Neural cell (in vitro differentiated cells): ENCODE results near the gene UBAP2L. TPM values are rescaled to one million over a fixed set of nuclear protein-coding genes. Genes with fewer than 3 reads are reported as not detected.

Source experiments
- H2AFZ ChIP-seq: fragments of 200-600, 300-800 bp; sonication (generic), shearing (Covaris generic); 2 replicates; pipeline ENCODE4 v1.6.0; 2014; ENCODE audit warnings: low read depth, mild to moderate bottlenecking, antibody characterized with exemption, low read length, moderate library complexity
- H3F3A ChIP-seq: fragments of 200-600 bp; shearing (Covaris generic); 2 replicates; pipeline ENCODE4 v1.6.1; 2016; ENCODE audit warnings: mild to moderate bottlenecking, moderate library complexity, mixed read lengths, antibody characterized with exemption, low read length; ENCODE audit not compliant: insufficient read depth, poor library complexity, severe bottlenecking
- H3K27ac ChIP-seq: fragments of 200-600, 300-800 bp; sonication (generic), shearing (Covaris generic); 2 replicates; pipeline ENCODE4 v1.5.1; 2014; ENCODE audit warnings: mild to moderate bottlenecking, low read length, moderate library complexity
- H3K27me3 ChIP-seq: fragments of 300-800, 200-600 bp; sonication (generic), shearing (Covaris generic); 2 replicates; pipeline ENCODE4 v1.6.0; 2014; ENCODE audit warnings: mild to moderate bottlenecking, low read depth, low read length, moderate library complexity; ENCODE audit not compliant: insufficient read depth
- H3K36me3 ChIP-seq: fragments of 300-800, 200-600 bp; sonication (generic), shearing (Covaris generic); 2 replicates; pipeline ENCODE4 v1.5.1; 2014; ENCODE audit warnings: mild to moderate bottlenecking, antibody characterized with exemption, low read length, moderate library complexity; ENCODE audit not compliant: insufficient read depth
- H3K4me2 ChIP-seq: fragments of 300-800, 200-600 bp; sonication (generic), shearing (Covaris generic); 2 replicates; pipeline ENCODE4 v1.6.0; 2014; ENCODE audit warnings: mild to moderate bottlenecking, low read length
- H3K4me3 ChIP-seq: fragments of 300-800, 200-600 bp; sonication (generic), shearing (Covaris generic); 2 replicates; pipeline ENCODE4 v1.5.1; 2014; ENCODE audit warnings: mild to moderate bottlenecking, low read length, moderate library complexity
- H3K79me2 ChIP-seq: fragments of 200-600 bp; shearing (Covaris generic); replicated peaks from 2 replicates; pipeline ENCODE4 v1.6.0; 2014; ENCODE audit warnings: mild to moderate bottlenecking, low read length, moderate library complexity; ENCODE audit not compliant: insufficient read depth
- H3K9ac ChIP-seq: fragments of 300-800, 200-600 bp; sonication (generic), shearing (Covaris generic); 2 replicates; pipeline ENCODE4 v1.6.1; 2016; ENCODE audit warnings: mild to moderate bottlenecking, low read length, mixed read lengths
- H3K9me2 ChIP-seq: fragments of 200-600 bp; shearing (Covaris generic); 2 replicates; pipeline ENCODE4 v1.6.1; 2016; ENCODE audit warnings: mild to moderate bottlenecking, low read length, mixed read lengths; ENCODE audit not compliant: insufficient read depth
- H3K9me3 ChIP-seq: fragments of 200-600, 300-800 bp; sonication (generic), shearing (Covaris generic); 2 replicates; pipeline ENCODE4 v1.6.1; 2016; ENCODE audit warnings: mild to moderate bottlenecking, mixed run types, low read length, moderate library complexity, mixed read lengths
- H4K20me1 ChIP-seq: fragments of 200-600 bp; shearing (Covaris generic); 2 replicates; pipeline ENCODE4 v1.6.1; 2016; ENCODE audit warnings: mild to moderate bottlenecking, mixed run types; ENCODE audit not compliant: insufficient read depth
- EP300 ChIP-seq: fragments of 450-650 bp; conservative IDR thresholded peaks from 2 replicates; pipeline ENCODE4 v1.6.1; 2014; ENCODE audit warnings: antibody characterized with exemption, mild to moderate bottlenecking, moderate library complexity; ENCODE audit not compliant: poor library complexity, severe bottlenecking
- EZH2 ChIP-seq: fragments of 200-600, 300-800 bp; shearing (Covaris generic), sonication (generic); IDR thresholded peaks from 2 replicates; pipeline ENCODE4 v1.6.1; 2014; ENCODE audit warnings: antibody characterized with exemption, low read length, borderline replicate concordance, mild to moderate bottlenecking; ENCODE audit not compliant: insufficient read depth, poor library complexity, severe bottlenecking
- MXI1 ChIP-seq: fragments of 450-650 bp; conservative IDR thresholded peaks from 2 replicates; pipeline ENCODE4 v1.6.1; 2014; ENCODE audit warnings: antibody characterized with exemption, mild to moderate bottlenecking; ENCODE audit not compliant: poor library complexity, severe bottlenecking
- POLR2AphosphoS5 ChIP-seq: IDR thresholded peaks from 2 replicates; pipeline ENCODE4 v1.6.1; 2012
- RAD21 ChIP-seq: fragments of 450-650 bp; conservative IDR thresholded peaks from 2 replicates; pipeline ENCODE4 v1.6.1; 2014; ENCODE audit warnings: antibody characterized with exemption, mild to moderate bottlenecking, moderate library complexity
- SMC3 ChIP-seq: fragments of 450-650 bp; conservative IDR thresholded peaks from 2 replicates; pipeline ENCODE4 v1.6.1; 2014; ENCODE audit warnings: antibody characterized with exemption, mild to moderate bottlenecking, moderate library complexity; ENCODE audit not compliant: poor library complexity
- TAF1 ChIP-seq: IDR thresholded peaks from 2 replicates; pipeline ENCODE4 v1.6.1; 2012; ENCODE audit warnings: low read depth
- polyA plus RNA-seq: library from polyadenylated mRNA; depleted of rRNA; stranded (reverse); fragments of >200 nt; gene quantifications from 2 replicates; pipeline ENCODE4 v1.2.3, GENCODE V29; 2014
- TF ChIP-seq, protein P1 (sequence below): IDR thresholded peaks from 2 replicates; pipeline ENCODE4 v1.6.1; 2012; ENCODE audit warnings: borderline replicate concordance
- TF ChIP-seq, protein P2 (sequence below): fragments of 450-650 bp; IDR thresholded peaks from 2 replicates; pipeline ENCODE4 v1.5.1; 2014; ENCODE audit warnings: antibody characterized with exemption, mild to moderate bottlenecking, moderate library complexity; ENCODE audit not compliant: poor library complexity, severe bottlenecking

UBAP2L gene
- polyA plus RNA-seq, 1 donor from 2014 or later: 44.7 TPM

DNA sequence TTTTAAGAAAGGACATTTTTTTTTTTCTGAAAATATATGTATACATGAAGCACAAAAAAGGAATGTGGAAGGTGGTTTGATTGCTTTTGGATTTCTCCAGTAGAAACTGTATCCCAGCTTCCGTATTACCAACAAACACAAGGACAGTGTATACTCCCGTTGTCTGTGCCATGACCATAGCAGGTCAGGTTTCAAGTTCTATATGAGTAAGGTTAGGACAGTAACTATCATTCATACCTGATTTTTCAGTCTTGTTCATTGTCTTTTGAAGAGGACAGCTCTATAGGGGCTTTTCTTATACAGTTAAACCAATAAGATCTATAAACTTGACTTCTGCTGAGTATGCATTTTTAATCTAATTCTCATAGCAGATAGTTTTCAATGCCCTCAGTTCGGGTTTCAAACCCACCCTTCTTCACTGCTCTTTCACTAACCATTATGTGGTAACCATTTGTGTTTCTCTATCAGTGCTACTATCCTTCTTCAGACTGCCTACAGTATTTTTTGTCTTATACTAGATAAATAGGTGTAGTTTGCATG lies 19.6 kb downstream of the UBAP2L start:
- Histone ChIP-seq H3K9me3 (no peaks in the 10 kb centered on the region), H3K4me3 (no peak overlapping the region), H3K9me2 (no peaks in the 10 kb centered on the region), H3F3A (no peaks in the 10 kb centered on the region), H3K27ac (no peak overlapping the region), H4K20me1 (peaks cover 6% of the 10 kb centered on the region), H2AFZ (no peak overlapping the region), H3K9ac (no peak overlapping the region), H3K27me3 (no peaks in the 10 kb centered on the region), H3K4me2 (no peak overlapping the region), H3K79me2 (no peaks in the 10 kb centered on the region), H3K36me3 (peaks cover 16% of the 10 kb centered on the region)
- TF ChIP-seq EP300: no peak
- TF ChIP-seq MXI1: no peak
- no peak for TF ChIP-seq POLR2AphosphoS5

DNA sequence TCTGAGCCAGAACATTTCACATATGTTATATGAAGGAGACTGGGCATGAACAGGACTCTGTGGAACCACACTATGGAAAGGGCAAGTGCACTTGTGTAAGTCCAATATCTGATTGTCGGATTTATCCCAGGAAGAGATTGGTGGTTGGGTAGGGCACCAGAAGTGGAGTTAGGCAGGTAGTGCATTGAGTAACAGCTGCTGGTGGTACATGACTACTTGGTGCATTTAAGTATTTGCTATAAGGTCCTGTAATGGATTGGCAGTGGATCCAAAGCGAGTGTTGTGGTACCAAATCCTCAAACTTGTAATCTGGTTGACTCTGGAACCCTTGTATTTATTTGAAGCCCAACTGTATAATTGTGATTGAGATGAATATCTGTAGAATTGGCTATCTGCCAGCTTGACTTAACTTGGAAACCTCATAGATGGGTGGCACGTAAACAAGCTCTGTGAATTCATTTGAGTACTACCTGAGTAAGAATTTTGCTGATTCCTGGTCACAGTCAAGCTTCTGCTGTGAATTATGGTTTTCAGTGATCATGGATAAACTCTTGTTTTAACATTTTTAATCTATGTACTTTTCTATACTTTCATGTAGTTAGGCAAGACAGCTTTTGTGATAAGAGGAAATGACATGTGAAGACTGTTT lies 21.1 kb downstream of the UBAP2L start:
- Histone ChIP-seq H3K27me3 (no peaks in the 10 kb centered on the region), H2AFZ (no peak overlapping the region), H3K79me2 (no peaks in the 10 kb centered on the region), H3K9ac (no peak overlapping the region), H3F3A (no peaks in the 10 kb centered on the region), H3K4me3 (no peak overlapping the region), H4K20me1 (peaks cover 6% of the 10 kb centered on the region), H3K27ac (no peak overlapping the region), H3K36me3 (peaks cover 15% of the 10 kb centered on the region), H3K4me2 (no peak overlapping the region), H3K9me3 (no peaks in the 10 kb centered on the region), H3K9me2 (no peaks in the 10 kb centered on the region)
- no peak for TF ChIP-seq TAF1
- TF ChIP-seq, protein P1, sequence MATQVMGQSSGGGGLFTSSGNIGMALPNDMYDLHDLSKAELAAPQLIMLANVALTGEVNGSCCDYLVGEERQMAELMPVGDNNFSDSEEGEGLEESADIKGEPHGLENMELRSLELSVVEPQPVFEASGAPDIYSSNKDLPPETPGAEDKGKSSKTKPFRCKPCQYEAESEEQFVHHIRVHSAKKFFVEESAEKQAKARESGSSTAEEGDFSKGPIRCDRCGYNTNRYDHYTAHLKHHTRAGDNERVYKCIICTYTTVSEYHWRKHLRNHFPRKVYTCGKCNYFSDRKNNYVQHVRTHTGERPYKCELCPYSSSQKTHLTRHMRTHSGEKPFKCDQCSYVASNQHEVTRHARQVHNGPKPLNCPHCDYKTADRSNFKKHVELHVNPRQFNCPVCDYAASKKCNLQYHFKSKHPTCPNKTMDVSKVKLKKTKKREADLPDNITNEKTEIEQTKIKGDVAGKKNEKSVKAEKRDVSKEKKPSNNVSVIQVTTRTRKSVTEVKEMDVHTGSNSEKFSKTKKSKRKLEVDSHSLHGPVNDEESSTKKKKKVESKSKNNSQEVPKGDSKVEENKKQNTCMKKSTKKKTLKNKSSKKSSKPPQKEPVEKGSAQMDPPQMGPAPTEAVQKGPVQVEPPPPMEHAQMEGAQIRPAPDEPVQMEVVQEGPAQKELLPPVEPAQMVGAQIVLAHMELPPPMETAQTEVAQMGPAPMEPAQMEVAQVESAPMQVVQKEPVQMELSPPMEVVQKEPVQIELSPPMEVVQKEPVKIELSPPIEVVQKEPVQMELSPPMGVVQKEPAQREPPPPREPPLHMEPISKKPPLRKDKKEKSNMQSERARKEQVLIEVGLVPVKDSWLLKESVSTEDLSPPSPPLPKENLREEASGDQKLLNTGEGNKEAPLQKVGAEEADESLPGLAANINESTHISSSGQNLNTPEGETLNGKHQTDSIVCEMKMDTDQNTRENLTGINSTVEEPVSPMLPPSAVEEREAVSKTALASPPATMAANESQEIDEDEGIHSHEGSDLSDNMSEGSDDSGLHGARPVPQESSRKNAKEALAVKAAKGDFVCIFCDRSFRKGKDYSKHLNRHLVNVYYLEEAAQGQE: no peak
- TF ChIP-seq EP300: no peak
- TF ChIP-seq POLR2AphosphoS5: no peak
- TF ChIP-seq EZH2: no peak
- no peak for TF ChIP-seq MXI1
- no peak for TF ChIP-seq SMC3
- no peak for TF ChIP-seq RAD21
- TF ChIP-seq, protein P2, sequence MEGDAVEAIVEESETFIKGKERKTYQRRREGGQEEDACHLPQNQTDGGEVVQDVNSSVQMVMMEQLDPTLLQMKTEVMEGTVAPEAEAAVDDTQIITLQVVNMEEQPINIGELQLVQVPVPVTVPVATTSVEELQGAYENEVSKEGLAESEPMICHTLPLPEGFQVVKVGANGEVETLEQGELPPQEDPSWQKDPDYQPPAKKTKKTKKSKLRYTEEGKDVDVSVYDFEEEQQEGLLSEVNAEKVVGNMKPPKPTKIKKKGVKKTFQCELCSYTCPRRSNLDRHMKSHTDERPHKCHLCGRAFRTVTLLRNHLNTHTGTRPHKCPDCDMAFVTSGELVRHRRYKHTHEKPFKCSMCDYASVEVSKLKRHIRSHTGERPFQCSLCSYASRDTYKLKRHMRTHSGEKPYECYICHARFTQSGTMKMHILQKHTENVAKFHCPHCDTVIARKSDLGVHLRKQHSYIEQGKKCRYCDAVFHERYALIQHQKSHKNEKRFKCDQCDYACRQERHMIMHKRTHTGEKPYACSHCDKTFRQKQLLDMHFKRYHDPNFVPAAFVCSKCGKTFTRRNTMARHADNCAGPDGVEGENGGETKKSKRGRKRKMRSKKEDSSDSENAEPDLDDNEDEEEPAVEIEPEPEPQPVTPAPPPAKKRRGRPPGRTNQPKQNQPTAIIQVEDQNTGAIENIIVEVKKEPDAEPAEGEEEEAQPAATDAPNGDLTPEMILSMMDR: no peak
